Measurements from ENCODE around the gene SLIT3. TPM values are rescaled to one million over a fixed set of nuclear protein-coding genes. Genes with fewer than 3 reads are reported as not detected.

The SLIT3 gene
- total RNA-seq, 1 donor from 2014 or later: 52.8 TPM

- TF ChIP-seq POLR2AphosphoS5 (IDR thresholded peaks at IDR 0.05; ENCODE audit: insufficient read depth in 1 of 2, low read depth in 1 of 2): no peak
- TF ChIP-seq, protein P1, sequence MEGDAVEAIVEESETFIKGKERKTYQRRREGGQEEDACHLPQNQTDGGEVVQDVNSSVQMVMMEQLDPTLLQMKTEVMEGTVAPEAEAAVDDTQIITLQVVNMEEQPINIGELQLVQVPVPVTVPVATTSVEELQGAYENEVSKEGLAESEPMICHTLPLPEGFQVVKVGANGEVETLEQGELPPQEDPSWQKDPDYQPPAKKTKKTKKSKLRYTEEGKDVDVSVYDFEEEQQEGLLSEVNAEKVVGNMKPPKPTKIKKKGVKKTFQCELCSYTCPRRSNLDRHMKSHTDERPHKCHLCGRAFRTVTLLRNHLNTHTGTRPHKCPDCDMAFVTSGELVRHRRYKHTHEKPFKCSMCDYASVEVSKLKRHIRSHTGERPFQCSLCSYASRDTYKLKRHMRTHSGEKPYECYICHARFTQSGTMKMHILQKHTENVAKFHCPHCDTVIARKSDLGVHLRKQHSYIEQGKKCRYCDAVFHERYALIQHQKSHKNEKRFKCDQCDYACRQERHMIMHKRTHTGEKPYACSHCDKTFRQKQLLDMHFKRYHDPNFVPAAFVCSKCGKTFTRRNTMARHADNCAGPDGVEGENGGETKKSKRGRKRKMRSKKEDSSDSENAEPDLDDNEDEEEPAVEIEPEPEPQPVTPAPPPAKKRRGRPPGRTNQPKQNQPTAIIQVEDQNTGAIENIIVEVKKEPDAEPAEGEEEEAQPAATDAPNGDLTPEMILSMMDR (IDR thresholded peaks at IDR 0.05): no peak
- TF ChIP-seq POLR2A (IDR thresholded peaks at IDR 0.05): no peak
Observed at GRCh38 chr5:169018925-169019324, 282.0 kb downstream of the SLIT3 start.

GRCh38 chr5:169015991-169016390, 284.9 kb downstream of the SLIT3 start:
- no peak overlapping the region for H3K27ac ChIP-seq
- H3K9me3 ChIP-seq: no peaks in the 10 kb centered on the region
- H3K27me3 ChIP-seq: no peaks in the 10 kb centered on the region
- DNase-seq (ENCODE audit: extremely low spot score in 2 of 2): no peak
- peaks cover 16% of the 10 kb centered on the region for H3K4me1 ChIP-seq
- TF ChIP-seq POLR2AphosphoS5 (IDR thresholded peaks at IDR 0.05; ENCODE audit: insufficient read depth in 1 of 2, low read depth in 1 of 2) (no peak), POLR2A (IDR thresholded peaks at IDR 0.05) (no peak)
- TF ChIP-seq, protein P1 (IDR thresholded peaks at IDR 0.05): no peak
- H3K4me3 ChIP-seq: no peak overlapping the region
- no peaks in the 10 kb centered on the region for H3K36me3 ChIP-seq
- intact Hi-C loops (cut with DNase I): no loop called here

More at GRCh38 chr5:169018925-169019324, 282.0 kb downstream of the SLIT3 start:
- Histone ChIP-seq H3K36me3 (no peaks in the 10 kb centered on the region), H3K4me1 (no peaks in the 10 kb centered on the region), H3K4me3 (no peak overlapping the region), H3K27me3 (no peaks in the 10 kb centered on the region), H3K9me3 (no peaks in the 10 kb centered on the region), H3K27ac (no peak overlapping the region)
- intact Hi-C loops (cut with DNase I): no loop called here
- DNase-seq (ENCODE audit: extremely low spot score in 2 of 2): no peak

DNA sequence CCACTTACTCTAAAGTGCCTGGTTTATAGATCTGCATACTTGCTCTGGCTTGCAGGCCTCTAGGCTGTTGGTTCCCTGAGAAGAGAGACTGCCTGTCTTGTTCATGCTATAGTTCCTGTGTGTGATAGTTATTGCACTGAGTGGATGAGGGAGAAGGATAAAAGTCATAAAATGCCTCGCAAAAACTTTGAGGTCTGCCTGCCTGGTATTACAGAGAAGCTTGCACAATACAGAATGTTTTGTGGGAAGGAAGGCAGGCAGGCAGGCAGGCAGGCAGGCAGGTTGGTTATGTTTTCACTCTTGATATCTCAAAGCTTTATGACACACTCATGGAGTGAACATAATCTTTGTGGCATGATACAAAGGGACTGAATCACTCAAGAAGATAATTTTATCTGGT, 287.1 kb downstream of the SLIT3 start:
- H3K36me3 ChIP-seq: no peaks in the 10 kb centered on the region
- intact Hi-C loops (cut with DNase I): no loop called here
- H3K27ac ChIP-seq: no peak overlapping the region
- H3K9me3 ChIP-seq: no peaks in the 10 kb centered on the region
- TF ChIP-seq, protein P1 (IDR thresholded peaks at IDR 0.05): no peak
- TF ChIP-seq POLR2A (IDR thresholded peaks at IDR 0.05): no peak
- no peak for TF ChIP-seq POLR2AphosphoS5 (IDR thresholded peaks at IDR 0.05; ENCODE audit: insufficient read depth in 1 of 2, low read depth in 1 of 2)
- no peaks in the 10 kb centered on the region for H3K27me3 ChIP-seq
- H3K4me3 ChIP-seq: no peak overlapping the region
- DNase-seq (ENCODE audit: extremely low spot score in 2 of 2): no peak
- peaks cover 31% of the 10 kb centered on the region for H3K4me1 ChIP-seq

DNA sequence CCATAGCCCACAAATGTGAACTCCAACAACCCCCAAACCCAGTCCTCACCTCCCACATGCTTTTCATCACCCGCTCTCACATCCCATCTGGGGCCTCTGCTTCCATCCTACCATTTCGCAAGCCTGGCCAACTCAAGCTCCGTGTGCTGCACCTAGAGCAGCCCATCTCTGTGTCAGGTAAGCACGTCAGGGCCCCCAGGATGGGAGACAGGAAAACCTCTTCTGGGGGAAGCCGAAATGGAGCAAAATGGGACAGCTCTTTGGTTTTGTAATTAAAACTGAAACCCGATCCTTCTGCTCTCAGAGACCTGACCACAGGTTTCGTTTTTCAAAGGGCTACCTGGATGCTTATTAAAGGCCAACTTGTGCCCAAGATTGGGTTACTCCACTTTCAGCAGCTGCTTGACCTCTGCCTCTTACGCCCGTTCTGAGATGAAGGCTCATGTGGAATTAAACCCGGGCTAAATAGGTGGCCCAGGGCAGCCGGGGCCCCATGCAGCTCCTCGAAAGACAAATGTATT, 287.7 kb downstream of the SLIT3 start:
- Histone ChIP-seq H3K27ac (no peak overlapping the region), H3K27me3 (no peaks in the 10 kb centered on the region), H3K4me3 (no peak overlapping the region), H3K9me3 (no peaks in the 10 kb centered on the region), H3K36me3 (no peaks in the 10 kb centered on the region), H3K4me1 (peaks cover 37% of the 10 kb centered on the region)
- TF ChIP-seq, protein P1 (IDR thresholded peaks at IDR 0.05): no peak
- no peak for TF ChIP-seq POLR2AphosphoS5 (IDR thresholded peaks at IDR 0.05; ENCODE audit: insufficient read depth in 1 of 2, low read depth in 1 of 2)
- TF ChIP-seq POLR2A (IDR thresholded peaks at IDR 0.05): no peak
- no peak for DNase-seq (ENCODE audit: extremely low spot score in 2 of 2)
- intact Hi-C loops (cut with DNase I): no loop called here

GRCh38 chr5:169012450-169012849, 288.5 kb downstream of the SLIT3 start:
- intact Hi-C loops (cut with DNase I): no loop called here
- DNase-seq (ENCODE audit: extremely low spot score in 2 of 2): no peak
- peaks cover 41% of the 10 kb centered on the region for H3K4me1 ChIP-seq
- H3K27me3 ChIP-seq: no peaks in the 10 kb centered on the region
- TF ChIP-seq POLR2AphosphoS5 (IDR thresholded peaks at IDR 0.05; ENCODE audit: insufficient read depth in 1 of 2, low read depth in 1 of 2) (no peak), POLR2A (IDR thresholded peaks at IDR 0.05) (no peak)
- H3K27ac ChIP-seq: no peak overlapping the region
- no peaks in the 10 kb centered on the region for H3K9me3 ChIP-seq
- H3K4me3 ChIP-seq: no peak overlapping the region
- H3K36me3 ChIP-seq: no peaks in the 10 kb centered on the region
